Adipose tissue (tissue), 3 donors: Measurements from ENCODE around the gene OSTM1. TPM values are rescaled to one million over a fixed set of nuclear protein-coding genes. Genes with fewer than 3 reads are reported as not detected.

Experiments used
- H3K27ac ChIP-seq: one replicate; pipeline ENCODE4 v1.5.1; 2013; ENCODE audit warnings: low read depth, low read length
- WGBS, 3 donors: extraction: QIAGEN DNeasy Blood & Tissue Kit; methylation state at CpG; one replicate each; pipeline ENCODE4 v1.1.7; 2013; 5-methylcytosine and 5-hydroxymethylcytosine counted together
- polyA plus RNA-seq, 3 donors: library from polyadenylated mRNA; stranded (reverse); fragments of 200-250 nt; gene quantifications; one replicate each; pipeline ENCODE4 v1.2.3, GENCODE V29; 2013
- donor health status: healthy with polysubstance abuse.
- donor health status: Bipolar disorder and iron deficiency.
- donor health status: healthy.

Gene OSTM1
- polyA plus RNA-seq, 3 donors = 6.5 to 19.8 (median 12.5) TPM

DNA sequence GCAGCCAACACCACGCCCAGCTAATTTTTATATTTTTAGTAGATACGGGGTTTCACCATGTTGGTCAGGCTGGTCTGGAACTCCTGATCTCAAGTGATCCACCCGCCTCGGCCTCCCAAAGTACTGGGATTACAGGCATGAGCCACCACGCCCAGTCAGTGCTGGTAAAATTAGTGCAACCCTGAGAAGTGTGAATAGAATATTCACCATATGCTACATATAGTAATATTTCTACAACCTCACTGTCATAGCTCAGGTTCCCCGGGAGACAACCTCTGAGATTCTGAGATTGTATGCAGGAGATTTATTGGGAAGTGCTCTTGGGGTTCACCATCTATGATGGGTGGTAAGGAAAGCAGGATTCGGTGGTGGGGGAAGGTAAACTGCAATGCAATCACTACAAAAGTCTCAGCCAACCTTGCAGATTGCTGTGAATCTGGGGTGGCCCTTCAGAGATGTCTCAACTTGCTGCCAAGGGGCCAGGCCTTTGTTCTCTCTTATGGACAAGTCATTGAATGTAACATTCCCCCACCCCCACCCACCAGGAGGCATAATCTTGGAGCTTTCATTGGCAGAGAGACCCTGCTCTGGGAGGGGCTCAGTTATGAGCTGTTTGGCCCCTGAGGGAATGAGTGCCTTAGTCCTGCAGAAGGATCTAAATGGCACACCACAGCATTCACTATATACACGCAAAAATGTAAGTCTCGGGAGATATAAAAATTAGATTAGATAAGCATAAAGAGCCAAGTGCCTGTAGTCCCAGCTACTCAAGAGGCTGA, 82.6 kb downstream of the OSTM1 start:
- no peak overlapping the region for H3K27ac ChIP-seq
- WGBS, 3 donors = 78 to 88% (median 84%) methylated on average over 9 of the region's 9 CpGs

Other genes with a start within 250 kb of the OSTM1 start
- 10 to 100 TPM; 21.8 to 37.9 (median 23.5) TPM for gene SEC63, start 116.5 kb downstream of the OSTM1 start, polyA plus RNA-seq
- gene NR2E1, start 91.3 kb upstream of the OSTM1 start, polyA plus RNA-seq = under 1 TPM in 1 of 3 donors, not detected in 2; 0.02 TPM
- 100 to 1,000 TPM in 2 of 3 donors, 10 to 100 TPM in 1; 91.6 to 430 (median 244) TPM for gene SNX3, start 186.3 kb upstream of the OSTM1 start, polyA plus RNA-seq
- 1 to 10 TPM; 1.0 to 2.8 (median 1.8) TPM for gene AFG1L, start 220.3 kb upstream of the OSTM1 start, polyA plus RNA-seq